HG02588 (cell line): ENCODE results near the gene LSAMP.

Experiments used
- ATAC-seq: cut with Tn5 transposase; IDR thresholded peaks from one replicate; pipeline ENCODE4 v1.9.1; 2021; ENCODE audit warnings: mild to moderate bottlenecking, moderate library complexity; ENCODE audit not compliant: unreplicated experiment

The LSAMP gene

GRCh38 chr3:115982629-115983028 lies 462.7 kb downstream of the LSAMP start:
- ATAC-seq = no peak

- ATAC-seq = no peak
Measured at GRCh38 chr3:115982108-115982507, 463.2 kb downstream of the LSAMP start.

GRCh38 chr3:115980709-115981108 lies 464.6 kb downstream of the LSAMP start:
- ATAC-seq = no peak

GRCh38 chr3:115977866-115978265 lies 467.4 kb downstream of the LSAMP start:
- ATAC-seq = no peak

- ATAC-seq = peak; percentile 16
Measured at GRCh38 chr3:115975796-115976195, 469.5 kb downstream of the LSAMP start.

- peak; percentile 66 for ATAC-seq
Measured at GRCh38 chr3:115975353-115975752, 469.9 kb downstream of the LSAMP start.

- no peak for ATAC-seq
Measured at GRCh38 chr3:115974940-115975339, 470.3 kb downstream of the LSAMP start.

- no peak for ATAC-seq
Measured at GRCh38 chr3:115968871-115969270, 476.4 kb downstream of the LSAMP start.

- no peak for ATAC-seq
Measured at GRCh38 chr3:115961380-115961779, 483.9 kb downstream of the LSAMP start.

GRCh38 chr3:115960799-115961198 lies 484.5 kb downstream of the LSAMP start:
- ATAC-seq = peak; percentile 79

- ATAC-seq = no peak
Measured at GRCh38 chr3:115958526-115958925, 486.8 kb downstream of the LSAMP start.

- ATAC-seq = no peak
Measured at GRCh38 chr3:115947325-115947724, 498.0 kb downstream of the LSAMP start.

GRCh38 chr3:115943579-115943978 lies 501.7 kb downstream of the LSAMP start:
- peak; percentile 71 for ATAC-seq

GRCh38 chr3:115937054-115937453 lies 508.2 kb downstream of the LSAMP start:
- ATAC-seq = no peak

GRCh38 chr3:115932807-115933206 lies 512.5 kb downstream of the LSAMP start:
- peak; percentile 40 for ATAC-seq

GRCh38 chr3:115931581-115931980 lies 513.7 kb downstream of the LSAMP start:
- no peak for ATAC-seq

- ATAC-seq = peak; percentile 62
Measured at GRCh38 chr3:115930922-115931321, 514.4 kb downstream of the LSAMP start.

- ATAC-seq = no peak
Measured at GRCh38 chr3:115930168-115930567, 515.1 kb downstream of the LSAMP start.

GRCh38 chr3:115928376-115928775 lies 516.9 kb downstream of the LSAMP start:
- ATAC-seq = no peak

- no peak for ATAC-seq
Measured at GRCh38 chr3:115927197-115927596, 518.1 kb downstream of the LSAMP start.

GRCh38 chr3:115922681-115923347 lies 522.5 kb downstream of the LSAMP start:
- ATAC-seq = no peak

- ATAC-seq = no peak
Measured at GRCh38 chr3:115921711-115922110, 523.6 kb downstream of the LSAMP start.

- no peak for ATAC-seq
Measured at GRCh38 chr3:115918900-115919299, 526.4 kb downstream of the LSAMP start.
